Medulla oblongata (tissue), 1 donor: ENCODE results near the gene RFX7.
"Not testable (repeated sequence)": the region's sequence is repeated elsewhere in the genome, so short reads cannot be mapped to it uniquely, and the experiment has no call there.

Source experiments
- DNase-seq: peaks from one replicate; pipeline ENCODE4 v3.0.0-alpha.2; 2015; ENCODE audit errors: extremely low spot score

Gene RFX7

DNA sequence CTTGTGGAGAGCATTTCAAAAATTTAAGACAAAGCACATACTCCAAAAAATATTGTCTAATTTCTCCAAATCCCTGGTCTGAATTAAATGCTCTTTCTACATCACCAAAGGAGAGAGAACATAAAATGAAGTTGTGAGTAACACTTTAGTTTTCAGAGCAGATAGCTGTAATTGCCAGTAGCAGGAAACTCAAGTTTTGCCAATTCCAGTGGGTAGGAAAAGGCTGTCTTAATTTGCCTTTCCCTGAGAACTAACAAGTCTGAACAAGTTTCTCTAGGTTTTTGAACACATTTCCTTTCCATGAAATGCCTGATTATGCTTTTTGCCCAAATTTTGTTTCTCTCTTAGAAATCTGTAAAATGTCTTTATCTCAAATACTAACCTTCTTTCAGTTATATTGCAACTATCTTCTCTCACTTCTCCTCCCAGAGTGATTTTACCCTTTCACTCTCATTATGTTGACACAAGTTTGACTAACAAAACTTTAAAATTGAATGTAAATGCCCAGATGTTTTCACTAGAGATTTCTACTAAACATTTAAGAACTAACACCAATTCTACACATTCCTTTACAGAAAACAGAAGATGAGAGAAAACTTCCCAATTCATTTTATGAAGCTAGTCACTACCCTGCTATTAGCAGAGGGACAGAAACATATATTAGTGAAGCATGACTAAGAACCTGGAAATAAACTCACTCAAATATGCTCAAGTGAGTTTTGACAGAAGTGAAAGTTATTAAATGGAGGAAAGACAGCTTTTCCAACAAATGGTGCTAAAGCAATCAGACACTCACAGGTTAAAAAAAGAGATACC is 38.4 kb downstream of the RFX7 start:
- no peak for DNase-seq

DNA sequence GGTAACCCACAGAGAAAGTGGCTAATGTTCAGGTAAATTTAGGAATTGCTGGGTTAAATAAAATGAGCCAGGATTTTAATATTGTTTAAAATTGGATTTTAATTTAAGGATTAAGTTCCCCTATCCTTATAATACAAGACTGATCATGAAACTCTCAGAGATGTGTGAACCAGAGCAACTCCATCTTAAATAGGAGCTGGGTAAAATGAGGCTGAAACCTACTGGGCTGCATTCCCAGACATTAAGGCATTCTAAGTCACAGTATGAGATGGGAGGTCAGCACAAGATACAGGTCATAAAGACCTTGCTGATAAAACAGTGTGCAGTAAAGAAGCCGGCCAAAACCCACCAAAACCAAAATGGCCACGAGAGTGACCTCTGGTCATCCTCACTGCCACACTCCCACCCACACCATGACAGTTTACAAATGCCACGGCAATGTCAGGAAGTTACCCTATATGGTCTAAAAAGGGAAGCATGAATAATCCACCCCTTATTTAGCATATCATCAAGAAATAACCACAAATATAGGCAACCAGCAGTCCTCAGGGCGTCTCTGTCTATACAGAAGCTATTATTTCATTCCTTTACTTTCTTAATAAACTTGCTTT is 40.3 kb downstream of the RFX7 start:
- DNase-seq = not testable (repeated sequence)

DNA sequence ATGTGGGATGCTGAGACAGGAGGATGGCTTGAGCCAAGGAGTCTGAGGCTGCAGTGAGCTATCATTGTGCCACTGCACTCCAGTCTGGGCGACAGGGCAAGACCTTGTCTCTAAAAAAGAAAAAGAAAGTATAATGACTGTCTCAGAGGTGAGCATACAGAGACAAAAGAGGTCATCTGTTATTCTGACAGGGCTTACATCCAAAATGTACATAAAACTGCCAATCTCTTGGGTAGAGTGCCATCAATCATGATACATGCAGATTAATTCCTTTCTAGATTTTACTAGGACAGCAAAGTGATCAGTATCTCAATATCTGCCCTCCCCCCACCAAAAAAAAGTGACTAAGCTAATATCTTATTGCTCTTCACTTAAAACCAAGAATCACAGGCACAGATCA is 41.0 kb downstream of the RFX7 start:
- no peak for DNase-seq

DNA sequence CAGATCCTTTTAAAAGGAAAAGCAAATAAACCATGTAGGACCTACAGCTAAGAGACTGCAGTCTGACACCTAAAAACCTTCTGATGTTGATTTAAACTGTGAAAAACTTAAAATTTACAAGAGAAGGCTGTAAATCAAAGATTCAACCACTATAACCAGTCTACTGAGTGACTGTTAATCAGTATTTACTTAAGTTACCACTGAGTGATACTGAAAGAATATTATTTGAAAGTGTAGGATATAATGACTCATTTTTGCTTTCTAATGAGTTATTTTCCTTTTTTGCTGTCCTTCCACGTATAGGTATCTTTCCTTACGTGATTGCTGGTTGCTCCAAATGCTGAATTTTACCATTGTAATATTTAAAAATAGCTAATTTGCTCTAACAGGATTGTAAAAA is 44.6 kb downstream of the RFX7 start:
- no peak for DNase-seq

DNA sequence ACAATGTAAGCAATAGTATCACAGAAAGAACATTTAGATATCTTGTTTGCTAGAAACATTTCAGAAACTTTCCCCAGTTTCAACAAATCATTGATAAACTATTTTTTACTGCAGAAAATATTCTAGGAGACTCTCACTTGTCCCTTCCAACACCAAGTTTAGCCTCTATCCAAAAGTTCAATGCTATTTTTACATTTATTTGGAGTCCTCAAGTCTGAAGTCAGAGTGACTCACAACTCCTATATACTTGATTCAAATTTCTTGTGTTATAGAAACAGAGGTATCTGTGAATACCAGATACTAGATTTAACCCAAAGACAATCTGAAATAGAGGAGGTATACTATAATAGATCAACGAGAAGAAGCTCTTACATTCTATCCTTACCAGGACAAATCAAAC is 49.6 kb downstream of the RFX7 start:
- no peak for DNase-seq

DNA sequence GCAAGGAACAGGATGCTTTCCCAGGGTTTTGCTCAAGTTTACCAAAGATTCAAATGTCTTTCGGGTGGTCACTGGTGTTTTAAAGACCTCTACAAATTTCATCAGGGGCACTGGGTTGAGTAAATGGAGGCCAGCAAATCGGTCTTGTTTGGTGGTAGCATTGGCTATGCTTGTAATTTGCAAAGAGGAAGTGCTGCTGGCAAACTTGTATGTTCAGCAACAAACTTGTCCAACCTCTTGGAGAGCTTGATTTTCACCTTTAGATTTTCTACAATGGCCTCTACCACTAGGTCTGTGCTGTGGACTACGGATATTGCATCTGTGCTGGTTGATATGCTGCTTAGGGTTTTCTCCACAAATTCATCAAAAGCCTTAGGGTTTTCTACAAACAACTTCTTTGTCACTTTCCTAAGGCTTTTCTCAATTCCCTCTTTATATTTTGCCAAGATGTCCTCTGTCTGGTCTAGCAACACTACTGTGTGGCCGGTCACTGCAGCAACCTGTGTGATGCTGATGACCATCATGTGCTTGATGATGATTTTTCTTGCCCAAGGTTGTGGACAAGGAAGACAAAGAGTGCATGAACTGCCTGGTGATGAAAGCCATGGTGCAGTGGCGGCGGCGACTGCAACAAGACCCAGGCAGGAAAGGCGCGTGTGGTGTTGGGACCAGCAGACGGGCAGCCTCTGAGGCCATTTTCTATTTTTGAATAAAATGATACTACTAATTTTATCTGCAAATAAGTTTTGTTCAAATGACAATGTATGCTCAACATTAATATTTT is 50.8 kb downstream of the RFX7 start:
- DNase-seq = no peak

DNA sequence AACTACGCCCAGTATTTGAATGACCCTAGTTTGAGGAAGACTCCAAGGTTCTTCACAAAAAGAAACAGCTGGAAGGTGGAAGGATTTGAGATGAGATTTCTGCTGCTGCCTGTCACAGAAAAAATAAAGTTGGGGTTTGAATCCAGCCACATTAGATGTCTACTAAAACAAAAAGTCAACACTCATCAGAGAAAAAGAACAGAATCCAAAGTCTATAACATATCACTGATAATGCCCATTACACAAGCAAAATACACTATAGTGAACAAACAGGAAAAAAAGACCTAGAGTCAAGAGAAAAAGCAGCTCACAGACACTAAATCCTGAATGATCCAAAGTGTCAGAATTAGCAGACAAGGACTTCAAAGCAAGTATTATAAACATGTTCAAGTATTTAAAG is 56.0 kb downstream of the RFX7 start:
- no peak for DNase-seq

DNA sequence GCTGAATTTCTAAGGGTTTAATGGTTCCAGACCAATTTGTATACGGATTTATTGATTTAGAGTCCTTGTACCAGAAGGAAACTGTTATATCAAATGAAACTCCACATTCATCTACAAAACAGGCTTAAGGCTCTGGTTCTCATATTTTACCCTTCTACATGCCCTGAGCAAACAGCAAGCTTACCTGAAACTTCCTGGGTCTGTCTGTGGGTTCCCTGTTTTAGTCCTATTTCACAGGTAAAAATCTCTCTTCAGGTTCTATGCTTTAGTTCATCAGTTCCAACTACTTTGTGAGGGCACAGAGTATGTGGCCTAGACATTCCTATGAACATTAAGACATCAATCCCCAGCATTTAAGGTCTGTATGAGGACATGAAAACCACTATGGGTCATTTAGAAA is 57.7 kb downstream of the RFX7 start:
- DNase-seq = no peak

DNA sequence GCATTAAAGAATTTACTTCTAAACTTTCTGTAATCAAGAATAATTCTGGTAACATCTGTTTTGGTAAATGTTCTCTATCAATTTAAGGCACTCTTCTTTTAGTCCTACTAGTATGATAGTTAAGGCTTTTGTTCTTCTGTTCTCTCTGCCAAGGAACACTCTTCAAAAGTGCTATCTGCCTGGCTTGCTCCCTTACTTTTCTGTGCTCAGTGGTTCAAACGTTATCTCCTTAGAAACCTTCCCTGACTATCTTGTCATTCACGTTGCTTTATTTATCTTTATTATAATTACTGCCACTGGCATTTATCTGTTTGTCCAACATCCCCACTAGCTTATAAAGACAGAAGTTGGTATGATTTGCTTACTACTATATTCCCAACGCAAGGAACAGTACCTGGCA is 59.2 kb downstream of the RFX7 start:
- no peak for DNase-seq

DNA sequence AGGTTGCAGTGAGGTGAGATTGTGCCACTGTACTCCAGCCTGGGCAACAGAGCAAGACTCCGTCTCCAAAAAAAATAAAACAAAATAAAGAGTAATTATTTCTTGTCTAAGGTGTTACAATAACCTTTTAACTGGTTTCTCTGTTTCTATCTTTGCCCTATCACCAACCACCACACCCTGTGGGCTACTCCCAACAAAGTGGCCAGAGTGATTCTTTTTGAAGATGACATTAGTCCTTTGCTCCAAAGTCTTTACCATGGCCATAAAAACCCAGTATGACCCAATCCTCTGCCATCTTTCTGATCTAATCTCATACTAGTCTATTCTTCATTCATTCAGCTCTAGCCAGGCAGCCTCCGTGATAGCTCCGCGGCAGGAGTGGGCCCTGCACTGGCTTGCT is 62.8 kb downstream of the RFX7 start:
- no peak for DNase-seq

DNA sequence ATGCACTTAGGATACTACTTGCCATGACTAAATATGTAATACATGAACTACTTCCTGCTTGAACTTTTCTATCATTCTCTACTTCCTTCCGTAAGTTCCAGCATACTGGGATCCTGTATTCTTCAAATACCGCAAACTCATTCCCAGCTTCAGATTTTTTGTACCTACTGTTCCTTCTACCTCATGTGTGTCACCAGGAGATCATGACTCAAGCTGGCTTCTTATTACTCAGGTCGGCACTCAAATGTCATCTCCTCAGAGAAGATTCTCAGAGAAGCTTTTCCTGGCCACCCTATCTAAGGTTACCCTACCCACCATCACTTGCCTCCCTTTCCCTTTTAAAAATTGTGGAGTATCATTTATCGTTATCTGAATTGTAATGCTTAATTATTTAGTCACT is 66.7 kb downstream of the RFX7 start:
- no peak for DNase-seq

DNA sequence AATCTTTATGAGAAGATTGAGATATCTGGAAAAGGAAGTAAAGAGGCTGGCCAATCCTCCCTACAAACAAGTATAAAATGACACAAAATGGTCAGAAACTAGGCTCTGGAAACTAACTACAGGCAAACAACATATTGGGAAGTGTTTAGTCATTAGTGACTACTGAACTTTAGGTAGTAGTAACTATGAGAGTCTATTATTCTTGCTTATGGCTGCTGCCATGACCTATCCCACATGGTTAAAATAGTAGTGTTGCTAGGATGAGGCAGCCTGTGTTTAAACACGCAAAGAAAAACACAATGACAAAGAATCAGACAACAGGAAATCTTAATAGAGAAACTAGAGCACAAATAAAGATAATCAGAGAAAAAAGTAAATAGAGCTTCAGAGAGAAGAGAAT is 67.9 kb downstream of the RFX7 start:
- no peak for DNase-seq

DNA sequence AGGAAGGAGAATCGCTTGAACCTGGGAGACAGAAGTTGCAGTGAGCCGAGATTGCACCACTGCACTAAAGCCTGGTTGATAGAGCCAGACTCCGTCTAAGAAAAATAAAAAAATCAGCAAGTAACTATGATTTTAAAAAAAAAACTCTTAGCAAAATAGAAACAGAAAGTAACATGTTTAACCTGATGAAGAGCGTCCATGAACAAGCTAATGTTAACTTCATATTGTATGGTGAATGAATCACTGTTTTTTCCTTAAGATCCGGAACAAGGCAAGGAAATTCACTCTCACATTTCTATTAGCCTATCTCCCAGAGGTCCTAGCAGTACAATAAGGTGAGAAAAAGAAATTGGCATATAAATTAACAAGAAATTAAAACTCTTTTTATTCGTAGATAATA is 69.0 kb downstream of the RFX7 start:
- no peak for DNase-seq

DNA sequence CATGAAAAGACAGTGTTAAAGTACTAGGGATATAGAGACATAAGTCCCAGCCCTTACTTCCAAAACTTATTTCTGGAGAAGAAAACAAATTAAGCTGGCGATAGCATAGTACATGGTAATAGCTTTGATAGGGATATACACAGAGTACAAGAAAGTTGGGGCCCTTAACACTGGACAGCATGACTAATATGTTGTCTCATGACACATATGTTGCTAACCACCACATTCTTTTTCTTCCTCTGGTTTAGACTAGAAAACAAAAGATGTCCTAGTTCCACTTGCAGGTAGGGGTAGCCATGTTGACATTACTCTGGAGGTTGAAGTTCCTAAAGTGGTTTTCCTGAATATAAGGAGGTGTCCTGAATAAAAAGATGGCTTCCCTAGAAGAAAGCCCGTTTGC is 75.3 kb downstream of the RFX7 start:
- DNase-seq = no peak

DNA sequence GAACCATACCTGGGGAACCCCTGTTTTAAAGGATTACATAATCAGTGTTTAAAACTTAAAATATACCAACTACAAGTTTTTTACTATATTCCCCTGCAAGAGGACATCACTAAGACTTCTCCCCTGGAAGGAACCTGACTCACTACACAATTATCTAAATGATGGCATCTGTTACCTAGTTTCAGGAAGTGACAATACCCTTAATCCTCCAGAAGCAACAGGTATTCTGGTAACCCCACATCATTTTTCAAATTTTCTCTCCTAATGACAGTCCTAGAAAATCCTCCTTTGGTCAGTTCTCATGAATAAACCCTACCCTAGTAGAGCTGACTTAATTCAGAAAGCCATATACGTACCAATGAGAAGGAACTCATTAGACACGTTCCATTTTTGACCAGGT is 78.4 kb downstream of the RFX7 start:
- DNase-seq = no peak

DNA sequence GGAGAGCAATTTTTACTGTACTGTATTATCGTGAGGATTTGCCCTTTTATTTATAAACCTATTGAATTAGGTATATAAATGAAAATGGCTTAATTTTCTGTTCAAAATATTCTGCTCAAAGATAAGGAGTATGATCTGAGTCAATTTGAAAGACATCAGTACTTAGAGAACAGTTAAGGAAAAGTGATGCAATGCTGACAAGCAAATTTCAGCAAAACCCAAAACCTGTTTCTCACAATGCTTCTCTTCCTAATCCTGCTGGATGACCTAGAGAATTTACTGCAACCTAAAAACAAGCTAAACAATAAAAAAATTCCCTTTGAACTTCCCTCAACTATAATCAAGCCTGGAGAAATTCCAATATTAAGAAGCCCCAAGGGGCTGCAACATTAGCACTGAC is 82.7 kb downstream of the RFX7 start:
- DNase-seq = no peak

DNA sequence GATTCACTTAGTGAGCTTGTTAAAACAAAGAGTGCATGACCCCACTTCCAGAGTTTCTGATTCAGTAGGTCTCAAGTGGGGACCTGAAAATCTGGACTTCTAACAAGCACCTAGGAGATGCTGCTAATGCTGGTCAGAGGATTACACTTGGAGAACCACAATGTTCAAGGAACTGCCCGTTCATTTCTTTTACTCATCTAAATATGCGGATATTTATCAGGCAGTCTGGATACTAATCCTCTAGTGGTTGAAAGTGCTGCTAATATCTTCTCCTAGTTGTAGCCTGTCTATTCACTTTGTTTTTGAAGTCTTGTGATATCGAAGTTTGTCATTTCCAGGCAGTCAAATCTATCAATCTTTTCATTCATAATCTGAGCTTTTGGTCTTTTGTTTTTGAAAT is 86.8 kb downstream of the RFX7 start:
- no peak for DNase-seq

DNA sequence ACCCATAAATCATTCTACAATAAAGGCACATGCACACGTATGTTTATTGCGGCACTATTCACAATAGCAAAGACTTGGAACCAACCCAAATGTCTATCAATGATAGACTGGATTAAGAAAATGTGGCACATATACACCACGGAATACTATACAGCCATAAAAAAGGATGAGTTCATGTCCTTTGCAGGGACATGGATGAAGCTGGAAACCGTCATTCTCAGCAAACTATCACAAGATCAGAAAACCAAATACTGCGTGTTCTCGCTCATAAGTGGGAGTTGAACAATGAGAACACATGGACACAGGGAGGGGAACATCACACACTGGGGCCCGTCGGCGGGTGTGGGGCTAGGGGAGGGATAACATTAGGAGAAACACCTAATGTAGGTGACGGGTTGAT is 88.4 kb downstream of the RFX7 start:
- DNase-seq = not testable (repeated sequence)

DNA sequence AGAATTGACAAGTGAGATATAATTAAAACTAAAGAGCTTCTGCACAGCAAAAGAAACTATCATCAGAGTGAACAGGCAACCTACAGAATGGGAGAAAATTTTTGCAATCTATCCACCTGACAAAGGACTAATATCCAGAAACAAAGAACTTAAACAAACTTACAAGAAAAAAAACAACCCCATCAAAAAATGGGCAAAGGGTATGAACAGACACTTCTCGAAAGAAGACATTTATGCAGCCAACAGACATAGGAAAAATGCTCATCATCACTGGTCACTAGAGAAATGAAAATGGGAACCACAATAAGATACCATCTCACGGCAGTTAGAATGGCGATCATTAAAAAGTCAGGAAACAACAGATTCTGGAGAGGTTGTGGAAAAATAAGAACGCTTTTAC is 88.9 kb downstream of the RFX7 start:
- not testable (repeated sequence) for DNase-seq

DNA sequence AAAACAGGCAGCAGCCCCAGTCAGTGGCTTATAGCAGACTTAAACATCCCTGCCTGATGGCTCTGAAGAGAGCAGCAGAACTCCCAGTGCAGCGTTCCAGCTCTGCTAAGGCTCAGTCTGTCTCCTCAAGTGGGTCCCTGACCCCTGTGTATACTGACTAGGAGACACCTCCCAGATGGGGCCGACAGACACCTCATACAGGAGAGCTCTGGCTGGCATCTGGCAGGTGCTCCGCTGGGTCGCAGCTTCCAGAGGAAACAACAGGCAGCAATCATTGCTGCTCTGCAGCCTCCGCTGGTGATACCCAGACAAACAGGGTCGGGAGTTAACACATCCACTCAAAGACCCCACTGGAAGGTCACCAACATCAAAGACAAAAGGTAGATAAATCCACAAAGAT is 93.5 kb downstream of the RFX7 start:
- DNase-seq = no peak

DNA sequence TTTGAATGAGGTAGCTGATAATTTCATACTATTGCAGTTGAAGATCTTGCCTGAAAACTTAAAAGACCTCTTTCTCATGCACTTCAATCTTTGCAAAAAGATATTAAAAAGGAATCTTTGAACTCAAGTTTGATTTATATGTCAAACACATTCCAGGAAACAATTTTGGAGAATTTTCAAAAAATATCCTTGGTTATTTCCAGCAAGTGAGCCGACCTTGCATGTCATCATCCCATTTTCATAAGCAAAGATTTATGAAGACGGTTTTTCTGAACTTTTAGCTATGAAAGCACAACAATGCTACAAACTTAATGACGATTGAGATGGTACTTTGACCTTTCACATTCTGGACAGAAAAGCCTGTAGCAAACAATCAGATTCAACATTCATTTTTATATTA is 95.6 kb downstream of the RFX7 start:
- no peak for DNase-seq

DNA sequence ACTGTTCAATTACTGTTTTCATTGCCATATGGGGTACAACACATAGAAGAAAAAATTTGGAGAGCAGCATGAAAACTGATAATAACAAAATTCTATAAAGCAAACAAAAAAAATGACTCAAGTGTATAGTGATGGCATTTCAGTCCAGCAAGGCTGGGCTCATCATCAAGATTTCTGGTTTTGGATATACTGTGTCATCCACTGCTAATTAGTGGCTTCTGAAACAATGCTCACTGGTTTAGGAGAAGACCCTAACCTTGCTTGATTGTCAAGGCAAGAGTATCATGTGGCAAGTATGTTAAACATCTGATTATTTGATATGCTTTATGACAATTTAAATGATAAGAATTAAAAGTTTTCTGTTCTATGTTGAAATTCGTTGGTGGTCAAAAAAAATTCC is 96.9 kb downstream of the RFX7 start:
- DNase-seq = no peak

DNA sequence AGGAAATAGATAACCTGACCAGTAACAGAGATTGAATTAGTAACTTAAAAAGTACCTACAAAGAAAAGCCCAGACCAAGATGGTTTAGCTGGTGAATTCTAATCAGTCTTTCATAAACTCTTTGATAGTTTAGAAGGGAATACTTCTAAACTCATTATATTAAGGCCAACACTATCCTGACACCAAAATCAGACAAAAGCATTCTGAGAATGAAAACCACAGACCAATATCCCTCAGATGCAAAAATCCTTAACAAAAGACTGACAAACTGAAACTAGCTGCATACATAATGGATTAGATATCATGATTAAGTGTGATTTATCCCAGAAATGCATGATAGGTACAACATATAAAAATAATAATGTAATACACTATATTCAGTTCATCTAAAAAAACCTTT is 115.6 kb downstream of the RFX7 start:
- no peak for DNase-seq
